ENCODE results near the gene ERC2. TPM values are rescaled to one million over a fixed set of nuclear protein-coding genes. Genes with fewer than 3 reads are reported as not detected.

ERC2 gene
- total RNA-seq, 1 experiment from 2014 or later: 0.77 TPM

DNA sequence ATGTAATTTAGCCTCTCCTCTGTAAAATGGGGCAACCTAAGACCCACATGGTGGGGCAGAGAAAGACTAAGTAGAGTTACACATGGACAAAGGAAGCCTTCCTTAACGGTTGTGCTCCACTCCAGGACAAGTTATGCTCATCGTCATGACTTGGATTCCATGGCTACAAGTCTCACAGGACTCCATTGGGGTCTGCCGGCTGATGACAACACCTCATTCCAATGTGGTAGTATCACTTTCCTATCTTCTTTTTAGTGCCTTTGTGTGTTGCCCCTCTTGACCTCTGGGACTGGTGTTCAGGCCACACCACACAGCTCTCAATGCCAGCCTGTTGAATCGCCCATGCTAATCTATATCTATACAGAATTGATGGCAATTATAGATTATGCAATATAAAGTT lies 799.9 kb downstream of the ERC2 start:
- TF ChIP-seq, protein P1, sequence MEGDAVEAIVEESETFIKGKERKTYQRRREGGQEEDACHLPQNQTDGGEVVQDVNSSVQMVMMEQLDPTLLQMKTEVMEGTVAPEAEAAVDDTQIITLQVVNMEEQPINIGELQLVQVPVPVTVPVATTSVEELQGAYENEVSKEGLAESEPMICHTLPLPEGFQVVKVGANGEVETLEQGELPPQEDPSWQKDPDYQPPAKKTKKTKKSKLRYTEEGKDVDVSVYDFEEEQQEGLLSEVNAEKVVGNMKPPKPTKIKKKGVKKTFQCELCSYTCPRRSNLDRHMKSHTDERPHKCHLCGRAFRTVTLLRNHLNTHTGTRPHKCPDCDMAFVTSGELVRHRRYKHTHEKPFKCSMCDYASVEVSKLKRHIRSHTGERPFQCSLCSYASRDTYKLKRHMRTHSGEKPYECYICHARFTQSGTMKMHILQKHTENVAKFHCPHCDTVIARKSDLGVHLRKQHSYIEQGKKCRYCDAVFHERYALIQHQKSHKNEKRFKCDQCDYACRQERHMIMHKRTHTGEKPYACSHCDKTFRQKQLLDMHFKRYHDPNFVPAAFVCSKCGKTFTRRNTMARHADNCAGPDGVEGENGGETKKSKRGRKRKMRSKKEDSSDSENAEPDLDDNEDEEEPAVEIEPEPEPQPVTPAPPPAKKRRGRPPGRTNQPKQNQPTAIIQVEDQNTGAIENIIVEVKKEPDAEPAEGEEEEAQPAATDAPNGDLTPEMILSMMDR (conservative IDR thresholded peaks at IDR 0.05; ENCODE audit: low read depth, low read length): no peak
- TF ChIP-seq EZH2phosphoT487 (IDR thresholded peaks at IDR 0.05; ENCODE audit: borderline replicate concordance, low read length) (no peak), EZH2 (IDR thresholded peaks at IDR 0.05; ENCODE audit: low read length, unreplicated experiment) (no peak)
- DNase-seq (no peak), ATAC-seq (no peak)
- H3K4me2 ChIP-seq (ENCODE audit: low read length): no peak overlapping the region
- no peak overlapping the region for H3K9ac ChIP-seq (ENCODE audit: low read length)
- H3K27me3 ChIP-seq (ENCODE audit: low read length): no peaks in the 10 kb centered on the region
- H2AFZ ChIP-seq (ENCODE audit: low read length): no peak overlapping the region
- BruUV-seq (replicated peaks): no TSS peak
- ChIA-PET CTCF (no interaction called here), POLR2A (ENCODE audit: unreplicated experiment) (no interaction called here)
- H4K20me1 ChIP-seq (ENCODE audit: low read length): no peaks in the 10 kb centered on the region
- intact Hi-C loops (cut with micrococcal nuclease): no loop called here
- no peaks in the 10 kb centered on the region for H3K79me2 ChIP-seq (ENCODE audit: low read length)
- H3F3A ChIP-seq (ENCODE audit: low read length, unreplicated experiment): no peaks in the 10 kb centered on the region
- no peak overlapping the region for H3K27ac ChIP-seq (ENCODE audit: low read length)
- no peaks in the 10 kb centered on the region; the same call in 1 of the 2 replicates for H3K9me2 ChIP-seq (replicated peaks; ENCODE audit: low read length)
- H3K36me3 ChIP-seq (ENCODE audit: low read depth, low read length): no peaks in the 10 kb centered on the region
- no peaks in the 10 kb centered on the region for H3K4me1 ChIP-seq (ENCODE audit: insufficient read depth, low read length)
- H3K4me3 ChIP-seq (ENCODE audit: low read length): no peak overlapping the region
- H3K9me3 ChIP-seq (ENCODE audit: low read length): no peaks in the 10 kb centered on the region

DNA sequence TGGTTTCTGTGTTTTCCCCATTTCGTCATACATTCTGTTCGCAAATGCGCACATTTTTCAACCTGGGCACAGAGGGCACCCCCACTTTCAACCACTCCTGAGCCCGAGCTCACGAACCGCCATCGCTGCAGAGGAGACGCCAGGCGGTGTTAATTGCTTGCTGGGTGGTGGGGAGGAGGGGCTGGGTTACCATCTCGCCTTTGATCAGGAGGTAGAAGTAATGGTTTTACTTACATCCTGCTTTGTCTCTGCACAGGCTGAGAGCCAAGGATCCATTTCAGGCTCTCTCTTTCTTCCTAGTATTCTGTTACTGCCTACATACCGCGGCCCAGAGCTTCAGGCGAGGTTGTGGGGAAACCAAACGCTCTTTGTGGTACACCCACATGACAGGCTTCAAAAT lies 803.9 kb downstream of the ERC2 start:
- ChIA-PET CTCF (no interaction called here), POLR2A (ENCODE audit: unreplicated experiment) (no interaction called here)
- peaks cover 11% of the 10 kb centered on the region; the same call in 1 of the 2 replicates for H3K4me1 ChIP-seq (ENCODE audit: insufficient read depth, low read length)
- no peak overlapping the region for H3K9ac ChIP-seq (ENCODE audit: low read length)
- TF ChIP-seq, protein P1 (conservative IDR thresholded peaks at IDR 0.05; ENCODE audit: low read depth, low read length): no peak
- TF ChIP-seq EZH2 (IDR thresholded peaks at IDR 0.05; ENCODE audit: low read length, unreplicated experiment) (no peak), EZH2phosphoT487 (IDR thresholded peaks at IDR 0.05; ENCODE audit: borderline replicate concordance, low read length) (no peak)
- no peaks in the 10 kb centered on the region for H3K36me3 ChIP-seq (ENCODE audit: low read depth, low read length)
- no peaks in the 10 kb centered on the region for H3K79me2 ChIP-seq (ENCODE audit: low read length)
- H4K20me1 ChIP-seq (ENCODE audit: low read length): no peaks in the 10 kb centered on the region
- H3K27ac ChIP-seq (ENCODE audit: low read length): no peak overlapping the region
- H3K4me3 ChIP-seq (ENCODE audit: low read length): no peak overlapping the region
- H3K9me3 ChIP-seq (ENCODE audit: low read length): no peaks in the 10 kb centered on the region
- H3F3A ChIP-seq (ENCODE audit: low read length, unreplicated experiment): no peaks in the 10 kb centered on the region
- intact Hi-C loops (cut with micrococcal nuclease): no loop called here
- no peaks in the 10 kb centered on the region for H3K9me2 ChIP-seq (replicated peaks; ENCODE audit: low read length)
- no peaks in the 10 kb centered on the region for H3K27me3 ChIP-seq (ENCODE audit: low read length)
- no peak overlapping the region for H2AFZ ChIP-seq (ENCODE audit: low read length)
- BruUV-seq (replicated peaks): no TSS peak
- ATAC-seq (no peak), DNase-seq (no peak)
- no peak overlapping the region for H3K4me2 ChIP-seq (ENCODE audit: low read length)

DNA sequence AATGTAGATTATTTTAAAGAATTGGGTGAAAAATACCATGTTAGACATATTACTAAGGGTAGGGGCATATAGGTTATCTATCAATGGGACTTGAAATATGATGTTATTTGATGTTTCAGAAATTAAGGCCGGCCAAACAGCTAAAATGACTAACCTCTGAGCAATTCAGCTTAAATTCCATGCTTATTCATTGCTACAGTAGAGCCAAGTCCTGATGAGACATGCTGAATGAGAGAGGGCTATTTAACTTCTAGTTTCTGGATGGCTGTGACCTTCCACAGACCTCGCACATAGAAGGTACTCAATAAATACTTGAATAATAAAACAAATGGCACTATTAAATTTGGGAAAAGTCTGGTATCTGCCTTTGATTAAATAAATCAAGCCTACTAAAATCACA lies 805.6 kb downstream of the ERC2 start:
- no peaks in the 10 kb centered on the region for H3K27me3 ChIP-seq (ENCODE audit: low read length)
- H3K9me3 ChIP-seq (ENCODE audit: low read length): no peaks in the 10 kb centered on the region
- H3F3A ChIP-seq (ENCODE audit: low read length, unreplicated experiment): no peaks in the 10 kb centered on the region
- intact Hi-C loops (cut with micrococcal nuclease): no loop called here
- CTCF ChIA-PET: no interaction called here
- no peaks in the 10 kb centered on the region for H3K9me2 ChIP-seq (replicated peaks; ENCODE audit: low read length)
- H4K20me1 ChIP-seq (ENCODE audit: low read length): no peaks in the 10 kb centered on the region
- TF ChIP-seq EZH2 (IDR thresholded peaks at IDR 0.05; ENCODE audit: low read length, unreplicated experiment) (no peak), EZH2phosphoT487 (IDR thresholded peaks at IDR 0.05; ENCODE audit: borderline replicate concordance, low read length) (no peak)
- TF ChIP-seq, protein P1 (conservative IDR thresholded peaks at IDR 0.05; ENCODE audit: low read depth, low read length): no peak
- no peak overlapping the region for H2AFZ ChIP-seq (ENCODE audit: low read length)
- no TSS peak for BruUV-seq (replicated peaks)
- peaks cover 11% of the 10 kb centered on the region; the same call in 1 of the 2 replicates for H3K4me1 ChIP-seq (ENCODE audit: insufficient read depth, low read length)
- no peaks in the 10 kb centered on the region for H3K36me3 ChIP-seq (ENCODE audit: low read depth, low read length)
- H3K27ac ChIP-seq (ENCODE audit: low read length): no peak overlapping the region
- H3K4me3 ChIP-seq (ENCODE audit: low read length): no peak overlapping the region
- no peak overlapping the region for H3K9ac ChIP-seq (ENCODE audit: low read length)
- POLR2A ChIA-PET (ENCODE audit: unreplicated experiment): no interaction called here
- DNase-seq (peak; percentile 75), ATAC-seq (peak; percentile 90)
- H3K4me2 ChIP-seq (ENCODE audit: low read length): no peak overlapping the region
- H3K79me2 ChIP-seq (ENCODE audit: low read length): no peaks in the 10 kb centered on the region

Data from PC-3 (cell line).